Lower leg skin (tissue), 3 donors: ENCODE data around the gene TNFRSF11A.

Experiments
- CTCF ChIP-seq, 3 donors: fragments of 450-650 bp; IDR thresholded peaks; one replicate each; pipeline ENCODE4 v1.5.1; 2016; ENCODE audit warnings: antibody characterized with exemption in 3 of 3, mild to moderate bottlenecking in 3 of 3, moderate library complexity in 2 of 3
- POLR2A ChIP-seq, 2 donors: fragments of 450-650 bp; IDR thresholded peaks; one replicate each; pipeline ENCODE4 v1.6.1; 2016 to 2017; ENCODE audit warnings: antibody characterized with exemption in 2 of 2, mild to moderate bottlenecking in 1 of 2, moderate library complexity in 1 of 2

- TF ChIP-seq POLR2A (IDR thresholded peaks at IDR 0.05) (no peak), CTCF (IDR thresholded peaks at IDR 0.05) (no peak)
These were observed at the start of gene TNFRSF11A for GRCh38 chr18:62324917-62325805.
